A375 (cell line): ENCODE data around the gene CD46. TPM values are rescaled to one million over a fixed set of nuclear protein-coding genes. Genes with fewer than 3 reads are reported as not detected.

Experiments used
- small RNA-seq: library from RNA; depleted of rRNA; stranded (forward); fragments of <200 nt; gene quantifications from one replicate; pipeline ENCODE3, GENCODE V24; 2014
- total RNA-seq: library from RNA; depleted of rRNA; stranded (reverse); fragments of >200 nt; shearing (Covaris generic); gene quantifications from 2 replicates; pipeline ENCODE4 v1.2.3, GENCODE V29; 2014; rRNA removed

CD46 gene
- 61.5 and 68.7 TPM in 2 replicates for total RNA-seq

DNA sequence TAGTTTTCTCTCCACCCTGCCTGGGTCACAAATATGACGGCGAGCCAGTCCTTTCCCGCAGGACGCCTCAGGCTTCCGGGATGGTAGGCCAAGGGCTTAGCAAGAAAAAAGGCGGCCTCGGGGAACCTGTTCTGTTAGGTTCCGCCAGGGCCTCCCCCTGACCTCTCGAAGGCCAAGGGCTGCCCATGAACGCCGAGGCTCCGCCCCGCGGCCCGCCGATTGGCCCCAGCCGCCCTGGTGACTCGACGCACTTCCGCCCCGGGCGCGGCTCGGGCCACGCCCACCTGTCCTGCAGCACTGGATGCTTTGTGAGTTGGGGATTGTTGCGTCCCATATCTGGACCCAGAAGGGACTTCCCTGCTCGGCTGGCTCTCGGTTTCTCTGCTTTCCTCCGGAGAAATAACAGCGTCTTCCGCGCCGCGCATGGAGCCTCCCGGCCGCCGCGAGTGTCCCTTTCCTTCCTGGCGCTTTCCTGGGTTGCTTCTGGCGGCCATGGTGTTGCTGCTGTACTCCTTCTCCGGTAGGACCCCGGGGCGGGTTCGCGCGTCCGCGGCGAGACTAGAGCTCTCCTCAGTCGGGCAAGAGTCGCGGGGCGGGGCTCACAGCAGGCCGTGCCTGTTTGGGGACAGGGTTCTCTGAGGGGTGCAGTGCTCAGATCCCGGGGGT is at the start of gene CD46:
CD46 (plus strand) TSS at position 265 of the 666 bp plus-strand sequence; CDS start at position 424, 159 bp downstream.

Small RNA genes within 50 kb of the gene (small RNA-seq; reads per million reads assigned to genes)
- not detected for gene RNA5SP534

Other genes with a start within 250 kb of the CD46 start
- not detected in 2 replicates for gene CR1L, start 106.9 kb upstream of the CD46 start, total RNA-seq
- 0.19 TPM in 1 of 2 replicates, not detected in the other for gene CD34, start 159.1 kb downstream of the CD46 start, total RNA-seq